HCT116 (cell line): ENCODE measurements around the gene CIITA. TPM values are rescaled to one million over a fixed set of nuclear protein-coding genes. Genes with fewer than 3 reads are reported as not detected.

Experiments used
- ATAC-seq: fragments of 200-7000 bp; cut with Tn5 transposase; 2 replicates; pipeline ENCODE4 v1.9.1; 2020; ENCODE audit warnings: mild to moderate bottlenecking, moderate library complexity
- BruUV-seq: library from RNA; stranded (reverse); fragments of 400-500 nt; replicated peaks from 2 replicates; lab custom pipeline; 2021; lab: Mats Ljungman, UMichigan
- CTCF ChIA-PET: fragments of 300-600 bp; sonication (Branson Sonifier 250); formaldehyde crosslinking; loops from one replicate; lab custom pipeline; 2021; ENCODE audit warnings: antibody characterized with exemption; lab: Charles Lee
- POLR2A ChIA-PET: fragments of 300-600, 350-600 bp; sonication (Branson Sonifier 250); formaldehyde crosslinking; loops from one replicate; lab custom pipeline; 2021; ENCODE audit warnings: antibody characterized with exemption; lab: Charles Lee
- RAD21 ChIA-PET, 2 experiments: fragments of 300-600 bp; sonication (Branson Sonifier 250); formaldehyde crosslinking; loops; one replicate each; lab custom pipeline; 2023; ENCODE audit warnings: low total read pairs in 2 of 2; ENCODE audit not compliant: uncharacterized antibody in 2 of 2, unreplicated experiment in 2 of 2, low non-redundant PET in 1 of 2; lab: Charles Lee
- DNase-seq: peaks from one replicate; pipeline ENCODE4 v3.0.0-alpha.2; 2010; ENCODE audit warnings: low read depth, low spot score
- H2AFZ ChIP-seq: fragments of 200-600 bp; shearing (Covaris generic), sonication (generic); 2 replicates; pipeline ENCODE4 v1.6.1; 2017; ENCODE audit warnings: low read depth, mixed run types, mixed read lengths, antibody characterized with exemption, low read length; ENCODE audit not compliant: poor library complexity, severe bottlenecking
- H3K27ac ChIP-seq: 2 replicates; pipeline ENCODE4 v1.5.1; 2012; ENCODE audit warnings: low read depth, low read length
- H3K27me3 ChIP-seq: fragments of 200-600 bp; sonication (generic); 2 replicates; pipeline ENCODE4 v1.6.1; 2016; ENCODE audit warnings: mixed run types, low read length, mixed read lengths; ENCODE audit not compliant: insufficient read depth
- H3K36me3 ChIP-seq, 2 experiments: fragments of 200-500 bp in 1 of 2; fragments of 200-600 bp in 1 of 2; sonication (Bioruptor generic) in 1 of 2; sonication (generic) in 1 of 2; 2 replicates each; pipeline versions ENCODE4 v1.5.1 to v1.6.1; 2014 to 2016; ENCODE audit warnings: low read length in 2 of 2, inconsistent platforms in 1 of 2, mixed read lengths in 1 of 2, mixed run types in 1 of 2; ENCODE audit not compliant: insufficient read depth in 2 of 2, control insufficient read depth in 1 of 2
- H3K4me1 ChIP-seq, 2 experiments: fragments of 200-600 bp in 1 of 2; sonication (generic) in 1 of 2; 2 replicates each; pipeline versions ENCODE4 v1.5.1 to v1.6.1; 2012 to 2017; ENCODE audit warnings: low read length in 2 of 2, inconsistent platforms in 1 of 2, mild to moderate bottlenecking in 1 of 2, mixed read lengths in 1 of 2, mixed run types in 1 of 2, moderate library complexity in 1 of 2; ENCODE audit not compliant: insufficient read depth in 2 of 2, control insufficient read depth in 1 of 2
- H3K4me2 ChIP-seq: fragments of 200-600 bp; sonication (generic); 2 replicates; pipeline ENCODE4 v1.6.1; 2017; ENCODE audit warnings: mixed run types, low read length, mixed read lengths
- H3K4me3 ChIP-seq, 2 experiments: fragments of 200-600 bp in 1 of 2; sonication (generic) in 1 of 2; replicated peaks in 1 of 2; 2 replicates each; pipeline ENCODE4 v1.5.1; 2011 to 2016; ENCODE audit warnings: low read length in 2 of 2, control low read depth in 1 of 2, low read depth in 1 of 2, mild to moderate bottlenecking in 1 of 2, mixed read lengths in 1 of 2, mixed run types in 1 of 2
- H3K79me2 ChIP-seq: fragments of 200-600 bp; sonication (generic); 2 replicates; pipeline ENCODE4 v1.6.1; 2017; ENCODE audit warnings: mild to moderate bottlenecking, mixed run types, low read length, moderate library complexity, mixed read lengths; ENCODE audit not compliant: insufficient read depth
- H3K9ac ChIP-seq: fragments of 200-600 bp; sonication (generic); 2 replicates; pipeline ENCODE4 v1.6.1; 2016; ENCODE audit warnings: low read length, mixed read lengths
- H3K9me2 ChIP-seq: fragments of 200-600 bp; sonication (generic), shearing (Covaris generic); 2 replicates; pipeline ENCODE4 v1.6.1; 2017; ENCODE audit warnings: mixed run types, mild to moderate bottlenecking, moderate library complexity; ENCODE audit not compliant: insufficient read depth
- H3K9me3 ChIP-seq, 2 experiments: fragments of 200-500 bp in 1 of 2; fragments of 200-600 bp in 1 of 2; sonication (Bioruptor generic) in 1 of 2; sonication (generic) in 1 of 2; 2 replicates each; pipeline ENCODE4 v1.6.1; 2014 to 2017; ENCODE audit warnings: low read length in 2 of 2, mixed read lengths in 2 of 2, inconsistent platforms in 1 of 2, low read depth in 1 of 2, mild to moderate bottlenecking in 1 of 2, mixed run types in 1 of 2, moderate library complexity in 1 of 2; ENCODE audit not compliant: control insufficient read depth in 1 of 2, insufficient read depth in 1 of 2
- H4K20me1 ChIP-seq: fragments of 200-600 bp; sonication (generic), shearing (Covaris generic); 2 replicates; pipeline ENCODE4 v1.6.1; 2017; ENCODE audit warnings: mixed run types, mild to moderate bottlenecking, moderate library complexity; ENCODE audit not compliant: insufficient read depth
- CTCF ChIP-seq, 3 experiments: fragments of 200-600 bp in 1 of 3; sonication (generic) in 1 of 3; IDR thresholded peaks in 2 of 3; conservative IDR thresholded peaks in 1 of 3; 2 replicates each; pipeline ENCODE4 v1.5.1; 2012 to 2017; ENCODE audit warnings: low read depth in 2 of 3, low read length in 2 of 3, antibody characterized with exemption in 1 of 3, borderline replicate concordance in 1 of 3, control low read depth in 1 of 3, mild to moderate bottlenecking in 1 of 3, mixed read lengths in 1 of 3, mixed run types in 1 of 3, moderate library complexity in 1 of 3; ENCODE audit not compliant: insufficient read depth in 1 of 3
- intact Hi-C: fragments of 100-400 bp; cut with micrococcal nuclease; formaldehyde crosslinking; loops from 2 replicates; pipeline ENCODE4 v1.10.0; 2022
- total RNA-seq: library from RNA; stranded (reverse); gene quantifications from one replicate; pipeline ENCODE4 v1.2.1, GENCODE V29; 2021; ENCODE audit not compliant: unreplicated experiment
- TF ChIP-seq, protein P1 (sequence below): IDR thresholded peaks from 2 replicates; pipeline ENCODE4 v1.6.1; 2012; ENCODE audit warnings: low read depth

CIITA gene
- total RNA-seq, 1 experiment from 2014 or later = 0.25 TPM

DNA sequence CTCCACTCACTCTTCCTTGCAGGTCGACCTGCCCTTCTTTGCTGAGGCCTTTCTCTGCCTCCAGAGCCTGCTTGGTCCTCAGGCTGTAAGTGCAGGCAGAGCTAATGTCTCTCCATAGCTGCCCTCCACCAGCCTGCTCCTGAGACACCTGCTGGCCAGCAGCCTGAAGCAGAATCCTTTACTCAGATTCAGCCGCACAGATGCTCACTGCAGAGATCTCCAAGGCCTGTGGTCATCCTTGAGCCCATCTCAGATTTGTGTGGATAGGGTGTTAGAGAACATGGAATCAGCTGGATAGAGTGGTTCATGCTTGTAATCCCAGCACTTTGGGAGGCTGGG lies 53.7 kb downstream of the CIITA start:
- 0 out of 2 replicates have a peak, but pooled peaks cover 3% of the 10 kb centered on the region for H4K20me1 ChIP-seq
- 0 out of 6 replicates have a peak, but pooled peaks of 1 of the 3 experiments have one; percentile 7 for TF ChIP-seq CTCF (IDR thresholded peaks at IDR 0.05 in 2 of 3, conservative IDR thresholded peaks at IDR 0.05 in 1 of 3; ENCODE audit: borderline replicate concordance in 1 of 3, insufficient read depth in 1 of 3, low read depth in 2 of 3, low read length in 2 of 3)
- TF ChIP-seq, protein P1, sequence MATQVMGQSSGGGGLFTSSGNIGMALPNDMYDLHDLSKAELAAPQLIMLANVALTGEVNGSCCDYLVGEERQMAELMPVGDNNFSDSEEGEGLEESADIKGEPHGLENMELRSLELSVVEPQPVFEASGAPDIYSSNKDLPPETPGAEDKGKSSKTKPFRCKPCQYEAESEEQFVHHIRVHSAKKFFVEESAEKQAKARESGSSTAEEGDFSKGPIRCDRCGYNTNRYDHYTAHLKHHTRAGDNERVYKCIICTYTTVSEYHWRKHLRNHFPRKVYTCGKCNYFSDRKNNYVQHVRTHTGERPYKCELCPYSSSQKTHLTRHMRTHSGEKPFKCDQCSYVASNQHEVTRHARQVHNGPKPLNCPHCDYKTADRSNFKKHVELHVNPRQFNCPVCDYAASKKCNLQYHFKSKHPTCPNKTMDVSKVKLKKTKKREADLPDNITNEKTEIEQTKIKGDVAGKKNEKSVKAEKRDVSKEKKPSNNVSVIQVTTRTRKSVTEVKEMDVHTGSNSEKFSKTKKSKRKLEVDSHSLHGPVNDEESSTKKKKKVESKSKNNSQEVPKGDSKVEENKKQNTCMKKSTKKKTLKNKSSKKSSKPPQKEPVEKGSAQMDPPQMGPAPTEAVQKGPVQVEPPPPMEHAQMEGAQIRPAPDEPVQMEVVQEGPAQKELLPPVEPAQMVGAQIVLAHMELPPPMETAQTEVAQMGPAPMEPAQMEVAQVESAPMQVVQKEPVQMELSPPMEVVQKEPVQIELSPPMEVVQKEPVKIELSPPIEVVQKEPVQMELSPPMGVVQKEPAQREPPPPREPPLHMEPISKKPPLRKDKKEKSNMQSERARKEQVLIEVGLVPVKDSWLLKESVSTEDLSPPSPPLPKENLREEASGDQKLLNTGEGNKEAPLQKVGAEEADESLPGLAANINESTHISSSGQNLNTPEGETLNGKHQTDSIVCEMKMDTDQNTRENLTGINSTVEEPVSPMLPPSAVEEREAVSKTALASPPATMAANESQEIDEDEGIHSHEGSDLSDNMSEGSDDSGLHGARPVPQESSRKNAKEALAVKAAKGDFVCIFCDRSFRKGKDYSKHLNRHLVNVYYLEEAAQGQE = no peak
- BruUV-seq = no TSS peak
- ATAC-seq (0 out of 2 replicates have a peak, but pooled peaks have one; percentile 34), DNase-seq (no peak)
- no peak overlapping the region for H3K4me2 ChIP-seq
- H3K79me2 ChIP-seq = peaks cover 35% of the 10 kb centered on the region
- no peaks in the 10 kb centered on the region for H3K9me3 ChIP-seq
- no peak overlapping the region for H2AFZ ChIP-seq
- intact Hi-C loops = no loop called here
- H3K9ac ChIP-seq = no peak overlapping the region
- ChIA-PET CTCF (interaction anchor here (0.9 kb wide), 1 partner anchor 416 kb away, joined by 3 read pairs; no protein-coding TSS in a partner anchor), RAD21 (no interaction called here), POLR2A (no interaction called here)
- no peaks in the 10 kb centered on the region for H3K9me2 ChIP-seq
- H3K27me3 ChIP-seq = no peaks in the 10 kb centered on the region
- H3K27ac ChIP-seq = no peak overlapping the region
- no peak overlapping the region for H3K4me3 ChIP-seq
- no peaks in the 10 kb centered on the region for H3K4me1 ChIP-seq
- H3K36me3 ChIP-seq = peaks cover 5 to 13% of the 10 kb centered on the region in 2 experiments; a peak in 3 of 4 replicates
